ENCODE measurements around the gene COL19A1. TPM values are rescaled to one million over a fixed set of nuclear protein-coding genes. Genes with fewer than 3 reads are reported as not detected.

Gene COL19A1
- total and polyA plus RNA-seq, 9 of the 15 experiments (the other 6 are each of a cell fraction or from before 2014, with no cell fraction given) = not detected

GRCh38 chr6:69880601-69881000 is 14.2 kb downstream of the COL19A1 start (continued):
- TF ChIP-seq HDAC3 (IDR thresholded peaks at IDR 0.05; ENCODE audit: borderline replicate concordance, partially characterized antibody) (no peak), MAFK (IDR thresholded peaks at IDR 0.05; ENCODE audit: low read length) (no peak)

GRCh38 chr6:69881322-69882151 is 15.2 kb downstream of the COL19A1 start:
- H3K27ac ChIP-seq (ENCODE audit: extremely low read depth, low read depth, low read length) = no peak overlapping the region
- no TSS peak for BruUV-seq (replicated peaks)
- H4K20me1 ChIP-seq (replicated peaks; ENCODE audit: control insufficient read depth, insufficient read depth, low read length) = no peaks in the 10 kb centered on the region
- H3K4me1 ChIP-seq (replicated peaks in 1 of 2; ENCODE audit: control insufficient read depth in 2 of 2, insufficient read depth in 2 of 2, low read length in 2 of 2) = no peaks in the 10 kb centered on the region
- no peak overlapping the region for H3K9ac ChIP-seq (ENCODE audit: insufficient read depth in 1 of 2, low read depth in 2 of 2, low read length in 2 of 2)
- no peaks in the 10 kb centered on the region; a peak in 2 of 5 replicates for H3K27me3 ChIP-seq (ENCODE audit: control insufficient read depth in 2 of 2, insufficient read depth in 2 of 2, low read length in 2 of 2)
- DNase-seq (ENCODE audit: extremely low read depth in 1 of 4, low spot score in 3 of 4) (no peak), FAIRE-seq (no peak), ATAC-seq (no peak)
- no peak overlapping the region for H3K4me3 ChIP-seq
- 4% methylated on average over 10 of the region's 10 CpGs for WGBS (ENCODE audit: insufficient coverage, low coverage, missing lambda C conversion rate)
- intact Hi-C loops (cut with micrococcal nuclease) (no loop called here), in situ Hi-C loops (cut with MboI) (no loop called here)
- H3K9me3 ChIP-seq (replicated peaks; ENCODE audit: control insufficient read depth, insufficient read depth, low read depth, low read length) = no peaks in the 10 kb centered on the region
- H2AFZ ChIP-seq (ENCODE audit: low read depth, low read length) = no peak overlapping the region
- H3K4me2 ChIP-seq (ENCODE audit: insufficient read depth, low read length) = no peak overlapping the region
- H3K9me1 ChIP-seq (ENCODE audit: control insufficient read depth, insufficient read depth, low read length) = no peaks in the 10 kb centered on the region
- no peaks in the 10 kb centered on the region for H3K36me3 ChIP-seq (ENCODE audit: control insufficient read depth, insufficient read depth, low read length)
- ChIA-PET CTCF (ENCODE audit: low intra/inter-chr PET ratio) (no interaction called here), POLR2A (no interaction called here)
- no peaks in the 10 kb centered on the region for H3K79me2 ChIP-seq (ENCODE audit: control insufficient read depth, insufficient read depth, low read length)
- TF ChIP-seq ZNF696 (CRISPR knock-in tag; conservative IDR thresholded peaks at IDR 0.05) (no peak), ETS2 (tag; IDR thresholded peaks at IDR 0.05; ENCODE audit: borderline replicate concordance, poor library complexity, severe bottlenecking) (no peak)
